Esophagus muscularis mucosa (tissue), 4 donors: ENCODE data around the gene RNU7-1. TPM values are rescaled to one million over a fixed set of nuclear protein-coding genes. Genes with fewer than 3 reads are reported as not detected.
A peak's percentile ranks its signal among the peaks of the same experiment; 100 is the strongest.

Experiments used
- DNase-seq: peaks from one replicate; pipeline ENCODE4 v3.0.0-alpha.2; 2017; ENCODE audit errors: extremely low spot score
- H3K27ac ChIP-seq, 4 donors: fragments of 200-600 bp; sonication (generic); replicated peaks in 1 of 4; 1 replicate in 3 of 4; 2 replicates in 1 of 4; pipeline ENCODE4 v1.5.1; 2016 to 2019; ENCODE audit warnings: mild to moderate bottlenecking in 1 of 4
- H3K27me3 ChIP-seq, 4 donors: fragments of 200-600 bp; sonication (generic); one replicate each; pipeline versions ENCODE4 v1.5.1 to v1.6.0; 2016 to 2019
- H3K36me3 ChIP-seq, 4 donors: fragments of 200-600 bp; sonication (generic); one replicate each; pipeline ENCODE4 v1.5.1; 2016 to 2019
- H3K4me1 ChIP-seq, 4 donors: fragments of 200-600 bp; sonication (generic); one replicate each; pipeline ENCODE4 v1.5.1; 2016 to 2019
- H3K4me3 ChIP-seq, 4 donors: fragments of 200-600 bp; sonication (generic); 1 replicate in 2 of 4; 2 replicates in 2 of 4; pipeline ENCODE4 v1.5.1; 2016 to 2019; ENCODE audit warnings: mild to moderate bottlenecking in 4 of 4, moderate library complexity in 1 of 4
- H3K9me3 ChIP-seq, 4 donors: fragments of 200-600 bp; sonication (generic); 1 replicate in 3 of 4; 2 replicates in 1 of 4; pipeline ENCODE4 v1.5.1; 2016 to 2019
- CTCF ChIP-seq, 3 experiments: fragments of 200-600 bp in 2 of 3; fragments of 450-650 bp in 1 of 3; sonication (generic) in 2 of 3; IDR thresholded peaks; one replicate each; pipeline ENCODE4 v1.5.1; 2017 to 2019; ENCODE audit warnings: antibody characterized with exemption in 3 of 3, mild to moderate bottlenecking in 2 of 3, moderate library complexity in 1 of 3
- EP300 ChIP-seq: sonication (generic); formaldehyde crosslinking; IDR thresholded peaks from one replicate; pipeline ENCODE4 v1.6.1; 2017; ENCODE audit warnings: antibody characterized with exemption
- POLR2A ChIP-seq: fragments of 450-650 bp; IDR thresholded peaks from one replicate; pipeline ENCODE4 v1.6.1; 2017; ENCODE audit warnings: antibody characterized with exemption, moderate library complexity, mild to moderate bottlenecking, low read depth
- POLR2AphosphoS5 ChIP-seq, 2 donors: sonication (generic); formaldehyde crosslinking; IDR thresholded peaks; one replicate each; pipeline ENCODE4 v1.6.1; 2017; ENCODE audit warnings: antibody characterized with exemption in 2 of 2
- WGBS: methylation state at CpG from one replicate; pipeline ENCODE4 v1.1.5; 2018; 5-methylcytosine and 5-hydroxymethylcytosine counted together
- intact Hi-C: fragments of 100-400 bp; cut with DNase I; formaldehyde crosslinking; loops from one replicate; pipeline ENCODE4 v1.15.1; 2023
- total RNA-seq, 4 donors: library from RNA; depleted of rRNA; stranded (reverse); fragments of >200 nt; gene quantifications; one replicate each; pipeline versions ENCODE4 v1.1.0 to v1.2.1, GENCODE V29; 2016

RNU7-1 gene
- total RNA-seq, 4 donors from 2014 or later = not detected

GRCh38 chr12:6955108-6956020 lies 11.7 kb downstream of the RNU7-1 start:
- 94% methylated on average over 11 of the region's 22 CpGs for WGBS
- Histone ChIP-seq H3K4me1 (peaks cover 10 to 32% (median 25%) of the 10 kb centered on the region in 4 donors), H3K27ac (no peak overlapping the region), H3K4me3 (no peak overlapping the region), H3K36me3 (no peaks in the 10 kb centered on the region), H3K9me3 (no peaks in the 10 kb centered on the region), H3K27me3 (no peaks in the 10 kb centered on the region)
- intact Hi-C loops = no loop called here
- no peak for TF ChIP-seq POLR2A
- TF ChIP-seq POLR2AphosphoS5 (IDR thresholded peaks at IDR 0.05) = no peak
- no peak for DNase-seq

- no peak overlapping the region for H3K27ac ChIP-seq
- TF ChIP-seq POLR2AphosphoS5 (IDR thresholded peaks at IDR 0.05) = no peak
- no peak for TF ChIP-seq POLR2A
- no peak for TF ChIP-seq EP300
- TF ChIP-seq CTCF (IDR thresholded peaks at IDR 0.05) = no peak
- no peak overlapping the region for H3K4me3 ChIP-seq
- H3K9me3 ChIP-seq = no peaks in the 10 kb centered on the region
- no peak for DNase-seq
- WGBS = 71% methylated on average over 6 of the region's 28 CpGs
- peaks cover 18 to 40% (median 33%) of the 10 kb centered on the region in 4 donors for H3K4me1 ChIP-seq
- no peaks in the 10 kb centered on the region for H3K36me3 ChIP-seq
- intact Hi-C loops = no loop called here
- no peaks in the 10 kb centered on the region for H3K27me3 ChIP-seq
Measured at GRCh38 chr12:6956021-6956727, 12.6 kb downstream of the RNU7-1 start.

GRCh38 chr12:6957151-6957701 lies 13.6 kb downstream of the RNU7-1 start:
- DNase-seq = no peak
- TF ChIP-seq EP300 (no peak), POLR2A (no peak), POLR2AphosphoS5 (IDR thresholded peaks at IDR 0.05) (no peak), CTCF (IDR thresholded peaks at IDR 0.05) (no peak)
- intact Hi-C loops = no loop called here
- no peaks in the 10 kb centered on the region for H3K36me3 ChIP-seq
- H3K4me1 ChIP-seq = peaks cover 28 to 50% (median 44%) of the 10 kb centered on the region in 4 donors
- no peak overlapping the region for H3K27ac ChIP-seq
- no peak overlapping the region for H3K4me3 ChIP-seq
- H3K27me3 ChIP-seq = no peaks in the 10 kb centered on the region
- no peaks in the 10 kb centered on the region for H3K9me3 ChIP-seq
- 89% methylated on average over 9 of the region's 20 CpGs for WGBS

- Histone ChIP-seq H3K27ac (peak overlapping the region in 2 of 4 donors; percentile 34 to 46), H3K4me1 (peaks cover 35 to 55% (median 49%) of the 10 kb centered on the region in 4 donors), H3K4me3 (no peak overlapping the region), H3K36me3 (no peaks in the 10 kb centered on the region), H3K9me3 (no peaks in the 10 kb centered on the region), H3K27me3 (no peaks in the 10 kb centered on the region)
- 78% methylated on average over 16 of the region's 28 CpGs for WGBS
- TF ChIP-seq CTCF (IDR thresholded peaks at IDR 0.05) = no peak
- no peak for TF ChIP-seq POLR2A
- no peak for TF ChIP-seq POLR2AphosphoS5 (IDR thresholded peaks at IDR 0.05)
- TF ChIP-seq EP300 = no peak
- intact Hi-C loops = no loop called here
- no peak for DNase-seq
Measured at GRCh38 chr12:6957741-6958608, 14.4 kb downstream of the RNU7-1 start.
